NCI-H1092 treated with DMSO at 0.1 percent for 48 hours (cell line): ENCODE measurements around the gene HMGB4.

ENCODE experiments used
- DNase-seq: peaks from one replicate; lab custom pipeline; 2025; lab: John Stamatoyannopoulos, UW

Gene HMGB4

DNA sequence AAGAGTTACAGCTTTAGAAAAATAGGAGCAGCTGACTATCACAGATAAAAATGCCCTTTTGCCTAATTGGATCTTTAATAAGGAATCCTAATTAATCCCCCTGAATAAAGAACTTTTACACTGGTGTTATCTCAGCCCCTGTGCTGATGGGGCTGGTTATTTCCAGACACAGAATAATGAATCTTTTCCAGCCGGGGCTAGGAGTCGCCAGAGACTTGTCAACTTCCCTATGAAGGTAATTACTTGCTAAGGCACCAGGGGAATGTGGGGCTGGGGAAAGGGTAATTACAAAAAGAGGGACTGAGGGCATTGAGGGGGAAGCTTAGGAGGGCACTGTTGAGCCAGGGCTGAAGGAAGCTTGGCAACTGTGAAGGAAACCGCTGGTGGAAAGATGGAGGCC is 34.5 kb downstream of the HMGB4 start:
- no peak for DNase-seq

DNA sequence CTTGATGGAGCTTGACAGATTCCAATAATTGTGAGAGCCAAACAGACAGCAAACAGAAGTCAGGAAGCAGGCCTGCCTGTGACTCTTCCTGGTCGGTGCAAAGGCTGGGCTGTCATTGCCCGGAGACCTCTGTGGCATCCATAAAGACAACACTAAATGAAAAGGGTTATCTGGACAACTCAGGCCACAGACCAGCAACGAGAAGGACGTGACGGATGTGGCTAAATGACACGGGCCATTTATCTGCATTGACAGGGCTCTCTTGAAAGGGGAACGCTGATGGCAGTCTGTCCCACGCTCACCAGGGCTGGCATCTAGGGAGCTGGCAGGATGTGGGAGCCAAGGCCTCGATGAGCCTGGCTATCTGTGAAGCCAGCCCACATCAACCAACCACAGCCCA is 35.0 kb downstream of the HMGB4 start:
- no peak for DNase-seq

DNA sequence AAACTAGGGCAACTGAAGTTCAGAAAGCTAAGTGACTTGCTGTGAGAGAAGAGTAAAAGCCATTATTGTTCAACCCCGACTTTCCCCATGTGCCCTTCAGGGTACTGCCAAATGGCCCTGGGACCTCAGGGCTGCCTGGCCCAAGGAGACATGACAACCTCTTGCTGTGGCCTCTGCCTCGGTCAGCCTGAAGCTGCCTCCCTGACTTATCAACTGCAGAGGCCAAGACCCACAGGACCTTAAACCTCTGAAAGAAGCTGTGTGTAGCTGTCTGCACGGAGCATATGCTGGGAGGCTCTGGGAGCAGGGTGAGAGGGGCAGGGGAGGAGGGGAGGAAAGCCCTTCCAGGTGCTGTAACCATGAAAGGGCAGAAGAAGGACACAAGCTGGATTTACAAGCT is 35.9 kb downstream of the HMGB4 start:
- no peak for DNase-seq

DNA sequence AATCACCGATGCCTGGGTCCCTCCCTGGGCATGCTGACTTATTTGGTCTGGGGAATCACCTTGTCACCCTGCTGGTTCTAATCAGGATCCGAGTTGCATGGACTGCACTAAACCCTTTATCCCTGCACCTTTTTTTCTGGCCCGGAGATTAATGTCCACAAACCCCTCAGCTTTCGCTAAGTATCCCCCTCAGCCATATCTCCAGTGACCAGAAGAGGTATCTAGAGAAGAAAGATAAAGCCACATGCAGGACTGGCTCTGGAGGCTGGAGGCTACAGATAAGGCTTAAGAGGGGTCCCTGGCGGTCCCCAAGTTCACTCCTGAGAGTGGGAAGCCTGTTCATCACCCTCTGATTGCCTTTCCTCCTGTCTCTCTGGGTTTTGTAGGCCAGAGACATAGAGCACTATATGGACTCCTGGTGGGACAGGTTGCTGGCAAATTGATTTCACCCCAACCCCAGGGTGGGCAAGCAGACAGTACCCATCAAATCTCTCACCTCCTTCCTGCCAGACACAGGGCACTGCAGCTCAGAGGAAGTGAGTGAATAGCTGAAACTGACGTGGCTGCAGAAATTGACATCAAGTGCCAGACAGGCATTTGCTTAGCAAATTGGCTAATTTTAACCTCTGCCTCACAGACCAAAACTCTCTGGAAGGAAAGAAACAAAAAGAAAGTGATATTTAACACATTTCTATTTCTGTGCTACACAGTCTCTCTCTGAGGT is 38.8 kb downstream of the HMGB4 start:
- no peak for DNase-seq

DNA sequence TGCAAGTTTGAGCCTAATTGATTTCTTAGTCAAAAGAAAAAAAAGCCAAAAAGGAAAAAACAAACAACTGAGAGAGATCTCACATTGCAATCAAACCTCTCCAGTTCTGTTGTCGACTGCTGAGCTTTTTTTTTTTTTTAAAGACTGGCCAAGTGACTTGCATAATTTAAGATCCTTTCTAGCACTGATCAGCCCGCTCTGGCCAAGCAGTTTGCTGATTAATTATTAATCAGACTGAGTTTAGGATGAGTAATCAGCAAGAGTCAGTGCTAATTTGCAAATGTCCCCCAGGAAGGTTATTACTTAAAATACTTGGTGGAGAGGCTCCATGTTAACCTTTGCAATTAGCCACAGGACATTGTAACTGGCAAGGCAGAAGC is 39.3 kb downstream of the HMGB4 start:
- DNase-seq, result no peak

DNA sequence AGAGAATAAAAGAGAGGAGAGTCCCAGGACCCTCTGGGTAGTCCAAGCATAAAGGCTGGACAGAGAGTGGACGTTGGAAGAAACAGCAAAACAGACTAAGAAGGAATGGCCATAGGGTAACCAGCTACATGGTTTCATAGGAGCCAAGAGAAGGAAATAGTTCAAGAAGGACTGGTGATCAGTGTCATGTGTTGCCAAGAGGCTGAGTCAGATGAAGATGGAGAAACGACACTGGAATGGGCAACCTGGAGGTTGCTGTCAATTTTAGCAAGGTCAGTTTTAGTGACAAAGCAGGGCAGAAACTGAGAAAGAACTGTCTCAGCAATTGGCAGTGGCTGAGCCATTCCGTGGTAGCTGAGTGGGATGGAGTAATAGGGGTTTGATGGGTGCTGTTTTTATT is 41.4 kb downstream of the HMGB4 start:
- DNase-seq, result no peak

DNA sequence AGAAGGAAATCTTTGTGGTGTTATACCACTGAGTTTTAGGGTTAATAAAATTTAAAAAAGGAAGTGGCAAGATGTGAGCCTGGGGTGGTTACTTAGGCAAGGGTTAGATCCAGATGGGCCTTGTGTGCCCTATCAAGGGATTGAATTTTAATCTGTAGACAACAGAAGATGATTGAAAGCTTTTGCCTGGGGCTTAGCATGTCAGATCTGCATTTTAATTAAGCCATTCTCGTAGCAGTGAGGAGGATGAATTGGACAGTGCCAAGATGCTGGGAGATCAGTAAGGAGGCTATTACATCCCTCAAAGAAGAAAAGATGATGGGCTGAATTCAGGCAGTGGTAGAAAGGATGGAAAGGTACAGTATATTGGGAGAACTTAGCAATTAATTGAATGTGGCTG is 42.3 kb downstream of the HMGB4 start:
- no peak for DNase-seq

DNA sequence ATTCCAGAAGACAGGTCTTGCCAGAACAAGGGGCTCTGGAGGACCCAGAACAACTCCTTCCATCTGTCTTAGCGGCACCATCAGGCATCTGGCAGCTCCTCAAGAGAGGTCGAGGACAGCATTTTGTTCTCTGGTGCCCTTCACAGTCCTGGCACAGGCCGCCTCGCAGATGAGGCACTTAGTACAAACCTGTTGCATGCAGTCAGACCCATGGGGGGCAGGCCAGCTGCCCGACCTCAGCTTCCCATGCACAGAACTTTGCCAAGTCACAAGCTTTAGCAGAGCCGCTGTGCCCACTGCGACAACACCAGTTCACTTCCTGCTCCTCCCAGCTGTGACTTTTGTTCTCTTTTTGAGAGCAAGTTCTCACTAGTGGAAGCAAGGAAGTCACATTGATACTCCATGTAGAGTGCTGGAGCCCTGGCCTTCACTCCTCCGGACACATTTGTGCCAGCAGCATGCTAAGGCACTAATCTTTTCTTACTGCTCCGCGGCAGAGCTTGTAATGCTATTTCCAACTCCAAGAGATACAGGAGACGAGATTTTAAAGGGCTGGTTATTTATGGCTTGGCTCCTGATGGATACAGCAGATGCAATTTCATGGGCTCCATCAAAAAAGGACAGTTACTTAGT is 44.6 kb downstream of the HMGB4 start:
- no peak for DNase-seq
